ENCODE results near the gene SNTA1.

- TF ChIP-seq, protein P1, sequence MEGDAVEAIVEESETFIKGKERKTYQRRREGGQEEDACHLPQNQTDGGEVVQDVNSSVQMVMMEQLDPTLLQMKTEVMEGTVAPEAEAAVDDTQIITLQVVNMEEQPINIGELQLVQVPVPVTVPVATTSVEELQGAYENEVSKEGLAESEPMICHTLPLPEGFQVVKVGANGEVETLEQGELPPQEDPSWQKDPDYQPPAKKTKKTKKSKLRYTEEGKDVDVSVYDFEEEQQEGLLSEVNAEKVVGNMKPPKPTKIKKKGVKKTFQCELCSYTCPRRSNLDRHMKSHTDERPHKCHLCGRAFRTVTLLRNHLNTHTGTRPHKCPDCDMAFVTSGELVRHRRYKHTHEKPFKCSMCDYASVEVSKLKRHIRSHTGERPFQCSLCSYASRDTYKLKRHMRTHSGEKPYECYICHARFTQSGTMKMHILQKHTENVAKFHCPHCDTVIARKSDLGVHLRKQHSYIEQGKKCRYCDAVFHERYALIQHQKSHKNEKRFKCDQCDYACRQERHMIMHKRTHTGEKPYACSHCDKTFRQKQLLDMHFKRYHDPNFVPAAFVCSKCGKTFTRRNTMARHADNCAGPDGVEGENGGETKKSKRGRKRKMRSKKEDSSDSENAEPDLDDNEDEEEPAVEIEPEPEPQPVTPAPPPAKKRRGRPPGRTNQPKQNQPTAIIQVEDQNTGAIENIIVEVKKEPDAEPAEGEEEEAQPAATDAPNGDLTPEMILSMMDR (IDR thresholded peaks at IDR 0.05) = no peak
- no peak for TF ChIP-seq POLR2A (IDR thresholded peaks at IDR 0.05)
Observed at GRCh38 chr20:33377366-33377765, 66.2 kb downstream of the SNTA1 start.

Data from Peyer's patch (tissue), 4 donors.